ENCODE measurements around the gene MXRA8.

The MXRA8 gene

GRCh38 chr1:1348420-1349255 is 9.7 kb downstream of the MXRA8 start:
- no peak for TF ChIP-seq CTCF (IDR thresholded peaks at IDR 0.05; ENCODE audit: low read depth, low read length, missing control alignments)
- in situ Hi-C loops (cut with HindIII; ENCODE audit: low sequenced_read_pairs) = no loop called here
- DNase-seq (ENCODE audit: low read depth) = no peak
- peak overlapping the region; percentile 66 for H3K4me3 ChIP-seq (ENCODE audit: low read depth, low read length)

DNA sequence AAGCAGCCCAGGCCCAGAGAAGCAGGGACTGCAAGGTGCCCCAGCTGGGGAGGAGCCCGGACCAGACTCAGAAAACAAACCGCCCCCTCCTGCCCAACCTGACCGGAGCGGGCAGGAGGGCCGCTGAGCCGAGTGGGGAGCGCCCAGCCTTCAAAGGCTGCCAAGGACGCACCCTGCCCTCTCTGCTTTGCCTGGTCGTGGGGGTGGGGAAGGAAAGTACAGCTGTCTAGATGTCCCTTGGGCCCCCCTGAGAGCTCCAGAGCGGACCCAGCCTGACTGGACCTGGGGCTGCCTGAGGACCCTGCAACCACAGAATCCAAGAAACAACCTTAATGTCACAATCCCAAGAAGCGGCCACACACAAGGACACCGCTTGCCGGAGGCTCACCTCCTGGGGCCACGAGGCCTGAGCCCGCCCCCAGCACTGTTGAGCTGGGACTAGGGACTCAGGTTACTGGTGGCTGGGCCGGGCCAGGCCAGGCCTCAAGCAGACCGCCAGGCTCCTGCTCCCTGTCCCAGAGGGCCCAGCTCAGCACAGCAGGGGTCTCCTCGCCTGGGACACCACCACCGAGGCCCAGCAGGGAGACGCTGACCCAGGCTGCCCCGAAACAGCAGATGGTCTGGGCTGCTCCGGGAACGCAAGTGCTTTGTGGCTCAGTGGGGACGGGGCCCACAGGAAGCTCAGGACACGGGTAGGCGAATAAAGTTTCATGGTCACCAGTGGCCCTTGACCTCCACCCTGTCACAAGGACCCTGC is 10.5 kb downstream of the MXRA8 start:
- no peak for DNase-seq (ENCODE audit: low read depth)
- no peak for TF ChIP-seq CTCF (IDR thresholded peaks at IDR 0.05; ENCODE audit: low read depth, low read length, missing control alignments)
- in situ Hi-C loops (cut with HindIII; ENCODE audit: low sequenced_read_pairs) = no loop called here
- H3K4me3 ChIP-seq (ENCODE audit: low read depth, low read length) = peak overlapping the region; percentile 66

- DNase-seq (ENCODE audit: low read depth) = no peak
- no peak for TF ChIP-seq CTCF (IDR thresholded peaks at IDR 0.05; ENCODE audit: low read depth, low read length, missing control alignments)
- peak overlapping the region; percentile 66 for H3K4me3 ChIP-seq (ENCODE audit: low read depth, low read length)
- in situ Hi-C loops (cut with HindIII; ENCODE audit: low sequenced_read_pairs) = no loop called here
These were observed 11.2 kb downstream of the MXRA8 start for GRCh38 chr1:1347026-1347595.

GRCh38 chr1:1346501-1346890 is 11.9 kb downstream of the MXRA8 start:
- in situ Hi-C loops (cut with HindIII; ENCODE audit: low sequenced_read_pairs) = no loop called here
- H3K4me3 ChIP-seq (ENCODE audit: low read depth, low read length) = no peak overlapping the region

DNA sequence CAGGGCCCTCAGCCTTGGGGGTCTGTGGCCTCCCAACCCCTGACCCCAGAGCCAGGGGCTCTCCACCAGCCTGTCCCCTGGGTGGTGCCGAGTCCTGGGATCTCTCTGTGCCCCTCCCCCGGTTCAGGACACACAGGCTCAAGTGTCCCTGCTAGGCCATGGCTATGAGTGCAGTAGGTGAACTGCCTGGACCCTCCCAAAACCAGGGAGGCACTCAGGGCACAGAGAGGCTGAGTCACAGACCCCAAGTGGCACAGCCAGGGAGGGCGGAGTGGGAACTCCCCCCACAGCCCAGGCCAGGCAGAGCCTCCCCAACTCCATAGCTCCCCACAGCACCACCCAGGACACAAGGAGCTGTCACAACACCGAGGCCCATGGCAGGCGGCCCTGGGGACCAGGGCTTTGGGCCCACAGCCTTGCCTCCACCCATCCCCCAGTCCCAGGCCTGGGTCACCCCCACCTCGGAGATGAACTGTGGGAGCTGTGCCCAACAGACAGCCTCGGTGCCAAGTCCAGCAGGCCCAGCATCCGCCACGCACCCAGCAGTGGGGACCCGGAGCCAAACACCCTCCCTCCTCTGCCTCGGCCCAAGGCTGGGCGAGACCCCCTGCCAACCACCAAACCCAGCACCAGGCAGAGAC is 12.4 kb downstream of the MXRA8 start:
- H3K4me3 ChIP-seq (ENCODE audit: low read depth, low read length) = no peak overlapping the region
- TF ChIP-seq CTCF (IDR thresholded peaks at IDR 0.05; ENCODE audit: low read depth, low read length, missing control alignments) = no peak
- in situ Hi-C loops (cut with HindIII; ENCODE audit: low sequenced_read_pairs) = no loop called here
- no peak for DNase-seq (ENCODE audit: low read depth)

More at GRCh38 chr1:1346501-1346890, 11.9 kb downstream of the MXRA8 start:
- TF ChIP-seq CTCF (IDR thresholded peaks at IDR 0.05; ENCODE audit: low read depth, low read length, missing control alignments) = no peak
- no peak for DNase-seq (ENCODE audit: low read depth)

DNA sequence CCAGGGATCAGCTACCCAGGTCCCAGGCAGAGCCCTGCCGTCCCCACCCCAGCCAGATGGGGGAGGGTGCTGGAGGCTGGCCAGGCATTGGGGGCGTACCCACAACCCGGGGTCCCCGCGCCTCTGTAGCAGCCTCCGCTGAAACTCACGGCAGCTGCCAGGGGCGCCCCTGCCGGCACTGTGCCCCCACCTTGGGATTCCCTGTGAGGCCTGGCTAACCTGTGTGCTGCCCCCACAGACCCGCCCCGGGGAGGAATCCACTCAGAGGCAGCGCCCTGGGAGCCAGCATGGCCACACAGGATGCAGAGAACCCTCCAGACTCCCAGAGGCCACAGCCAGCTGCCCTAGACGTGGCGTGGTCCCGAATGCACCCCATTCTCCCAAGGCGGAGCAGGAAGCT is 13.0 kb downstream of the MXRA8 start:
- DNase-seq (ENCODE audit: low read depth) = no peak
- no peak overlapping the region for H3K4me3 ChIP-seq (ENCODE audit: low read depth, low read length)
- in situ Hi-C loops (cut with HindIII; ENCODE audit: low sequenced_read_pairs) = no loop called here
- TF ChIP-seq CTCF (IDR thresholded peaks at IDR 0.05; ENCODE audit: low read depth, low read length, missing control alignments) = no peak
